H1 (cell line): ENCODE data around the gene WNK2. TPM values are rescaled to one million over a fixed set of nuclear protein-coding genes. Genes with fewer than 3 reads are reported as not detected.
A peak's percentile ranks its signal among the peaks of the same experiment; 100 is the strongest.

Experiments
- CTCF ChIA-PET: fragments of 300-600 bp; sonication (Branson Sonifier 250); formaldehyde crosslinking; loops from one replicate; lab custom pipeline; 2021; ENCODE audit not compliant: partially characterized antibody; lab: Charles Lee
- POLR2A ChIA-PET: fragments of 300-600 bp; sonication (Branson Sonifier 250); formaldehyde crosslinking; loops from one replicate; lab custom pipeline; 2021; ENCODE audit warnings: inconsistent platforms; ENCODE audit not compliant: partially characterized antibody; lab: Charles Lee
- DNase-seq, 2 experiments: peaks; one replicate each; pipeline versions ENCODE4 v3.0.0 to v3.0.0-alpha.2; 2010 to 2022; ENCODE audit warnings: low spot score in 2 of 2, low read depth in 1 of 2, mixed read lengths in 1 of 2
- FAIRE-seq: peaks from 2 replicates; lab custom pipeline; 2011; peaks lifted over from hg19 to GRCh38; lab: Jason Lieb, UNC
- H2AFZ ChIP-seq: 2 replicates; pipeline ENCODE4 v1.8.1; 2012; ENCODE audit warnings: low read length, inconsistent platforms
- H2AK5ac ChIP-seq: 2 replicates; pipeline ENCODE4 v1.6.1; 2013; ENCODE audit warnings: low read depth, low read length
- H2BK120ac ChIP-seq: replicated peaks from 2 replicates; pipeline ENCODE3; 2013; ENCODE audit warnings: low read depth, low read length, inconsistent platforms
- H2BK12ac ChIP-seq: 2 replicates; pipeline ENCODE4 v1.6.1; 2013; ENCODE audit warnings: low read depth, low read length
- H2BK15ac ChIP-seq: 2 replicates; pipeline ENCODE4 v1.6.1; 2013; ENCODE audit warnings: low read length
- H2BK20ac ChIP-seq: 2 replicates; pipeline ENCODE4 v1.6.1; 2013; ENCODE audit warnings: low read length
- H2BK5ac ChIP-seq: 2 replicates; pipeline ENCODE4 v1.6.1; 2013; ENCODE audit warnings: low read depth, low read length
- H3K14ac ChIP-seq: 2 replicates; pipeline ENCODE4 v1.6.1; 2013; ENCODE audit warnings: inconsistent platforms; ENCODE audit not compliant: insufficient read length
- H3K18ac ChIP-seq: 2 replicates; pipeline ENCODE4 v1.6.1; 2013; ENCODE audit warnings: low read length; ENCODE audit errors: extremely low read depth
- H3K23ac ChIP-seq: 2 replicates; pipeline ENCODE4 v1.6.1; 2013; ENCODE audit warnings: inconsistent platforms; ENCODE audit not compliant: insufficient read length
- H3K23me2 ChIP-seq: 2 replicates; pipeline ENCODE4 v1.6.1; 2013; ENCODE audit warnings: low read depth, low read length
- H3K27ac ChIP-seq: 2 replicates; pipeline ENCODE4 v1.6.1; 2011; ENCODE audit warnings: low read depth, low read length, inconsistent platforms
- H3K27me3 ChIP-seq, 4 experiments: replicated peaks in 1 of 4; 1 replicate in 1 of 4; 2 replicates in 3 of 4; pipeline versions ENCODE4 v1.6.1 to v1.8.1; 2011 to 2013; ENCODE audit warnings: low read length in 3 of 4, mild to moderate bottlenecking in 3 of 4, inconsistent platforms in 2 of 4, mixed read lengths in 2 of 4, moderate library complexity in 1 of 4; ENCODE audit not compliant: control insufficient read depth in 3 of 4, insufficient read depth in 3 of 4; ENCODE audit errors: extremely low read depth in 1 of 4
- H3K36me3 ChIP-seq, 4 experiments: 2 replicates each; pipeline versions ENCODE4 v1.6.1 to v1.8.1; 2011 to 2013; ENCODE audit warnings: mild to moderate bottlenecking in 4 of 4, low read length in 3 of 4, moderate library complexity in 2 of 4, control low read depth in 1 of 4, inconsistent platforms in 1 of 4; ENCODE audit not compliant: insufficient read depth in 4 of 4, control insufficient read depth in 2 of 4
- H3K4ac ChIP-seq: replicated peaks from 2 replicates; pipeline ENCODE3; 2013; ENCODE audit warnings: low read length, low read depth, mixed read lengths, inconsistent platforms; ENCODE audit not compliant: insufficient read length
- H3K4me1 ChIP-seq, 4 experiments: replicated peaks in 1 of 4; 1 replicate in 1 of 4; 2 replicates in 3 of 4; pipeline versions ENCODE4 v1.6.1 to v1.8.1; 2011 to 2013; ENCODE audit warnings: low read length in 3 of 4, inconsistent platforms in 2 of 4, mixed read lengths in 1 of 4; ENCODE audit not compliant: insufficient read depth in 4 of 4, control insufficient read depth in 3 of 4
- H3K4me2 ChIP-seq, 2 experiments: 2 replicates each; pipeline versions ENCODE4 v1.6.1 to v1.8.1; 2011 to 2013; ENCODE audit warnings: low read depth in 2 of 2, low read length in 2 of 2, control low read depth in 1 of 2, inconsistent platforms in 1 of 2, mild to moderate bottlenecking in 1 of 2; ENCODE audit not compliant: insufficient read depth in 1 of 2
- H3K4me3 ChIP-seq, 4 experiments: fragments of 200-600, 300-600 bp in 1 of 4; sonication (generic), shearing (Covaris generic), sonication (Bioruptor Twin) in 1 of 4; 2 replicates each; pipeline versions ENCODE4 v1.5.1 to v1.8.1; 2011 to 2016; ENCODE audit warnings: low read length in 4 of 4, low read depth in 3 of 4, control low read depth in 2 of 4, inconsistent platforms in 2 of 4, mild to moderate bottlenecking in 2 of 4, mixed read lengths in 1 of 4, moderate library complexity in 1 of 4; ENCODE audit not compliant: insufficient read depth in 2 of 4; ENCODE audit errors: extremely low read depth in 1 of 4
- H3K56ac ChIP-seq: replicated peaks from 2 replicates; pipeline ENCODE3; 2013; ENCODE audit warnings: low read depth, mild to moderate bottlenecking, mixed read lengths, low read length, inconsistent platforms; ENCODE audit not compliant: insufficient read length
- H3K79me1 ChIP-seq: 2 replicates; pipeline ENCODE4 v1.6.1; 2013; ENCODE audit warnings: low read depth, low read length, control low read depth
- H3K79me2 ChIP-seq, 2 experiments: 2 replicates each; pipeline versions ENCODE4 v1.6.1 to v1.8.1; 2012 to 2013; ENCODE audit warnings: low read length in 2 of 2, mild to moderate bottlenecking in 2 of 2, inconsistent platforms in 1 of 2; ENCODE audit not compliant: insufficient read depth in 2 of 2, control insufficient read depth in 1 of 2
- H3K9ac ChIP-seq, 4 experiments: replicated peaks in 1 of 4; 1 replicate in 1 of 4; 2 replicates in 3 of 4; pipeline versions ENCODE4 v1.6.1 to v1.8.1; 2011 to 2013; ENCODE audit warnings: low read depth in 3 of 4, low read length in 3 of 4, control low read depth in 2 of 4, mild to moderate bottlenecking in 2 of 4, moderate library complexity in 2 of 4, inconsistent platforms in 1 of 4; ENCODE audit errors: extremely low read depth in 1 of 4
- H3K9me3 ChIP-seq, 2 experiments: 2 replicates each; pipeline versions ENCODE4 v1.6.1 to v1.8.1; 2012 to 2013; ENCODE audit warnings: mild to moderate bottlenecking in 2 of 2, moderate library complexity in 2 of 2, control low read depth in 1 of 2, inconsistent platforms in 1 of 2, low read depth in 1 of 2, low read length in 1 of 2, mixed read lengths in 1 of 2; ENCODE audit not compliant: insufficient read depth in 2 of 2
- H4K20me1 ChIP-seq, 2 experiments: replicated peaks in 1 of 2; 2 replicates each; pipeline versions ENCODE3 to v1.8.1; 2011 to 2013; ENCODE audit warnings: inconsistent platforms in 2 of 2, low read length in 2 of 2, mild to moderate bottlenecking in 1 of 2; ENCODE audit not compliant: insufficient read depth in 2 of 2, control insufficient read depth in 1 of 2
- H4K5ac ChIP-seq: 2 replicates; pipeline ENCODE4 v1.6.1; 2013; ENCODE audit warnings: low read length, low read depth, mixed read lengths, inconsistent platforms; ENCODE audit not compliant: insufficient read length
- H4K8ac ChIP-seq: 2 replicates; pipeline ENCODE4 v1.8.0; 2013; ENCODE audit warnings: mild to moderate bottlenecking, moderate library complexity, low read length, inconsistent platforms; ENCODE audit not compliant: insufficient read depth; ENCODE audit errors: extremely low read depth
- H4K91ac ChIP-seq: replicated peaks from 2 replicates; pipeline ENCODE3; 2013; ENCODE audit warnings: low read length, mixed read lengths, inconsistent platforms; ENCODE audit not compliant: insufficient read length
- BACH1 ChIP-seq: IDR thresholded peaks from 2 replicates; pipeline ENCODE4 v1.6.1; 2012; ENCODE audit warnings: low read length, improper control_type of control experiment
- CTCF ChIP-seq, 3 experiments: IDR thresholded peaks; 1 replicate in 2 of 3; 2 replicates in 1 of 3; pipeline versions ENCODE4 v1.5.1 to v1.6.1; 2011; ENCODE audit warnings: low read length in 3 of 3, mild to moderate bottlenecking in 3 of 3, inconsistent platforms in 2 of 3, low read depth in 1 of 3, moderate library complexity in 1 of 3; ENCODE audit not compliant: insufficient read depth in 1 of 3; ENCODE audit errors: control extremely low read depth in 1 of 3
- E2F6 ChIP-seq: IDR thresholded peaks from 2 replicates; pipeline ENCODE4 v1.6.1; 2012; ENCODE audit warnings: inconsistent platforms
- SAP30 ChIP-seq: fragments of 300-600 bp; sonication (generic); IDR thresholded peaks from 2 replicates; pipeline ENCODE4 v1.7.1; 2012; ENCODE audit warnings: low read length, moderate library complexity, mild to moderate bottlenecking, inconsistent platforms; ENCODE audit not compliant: insufficient read depth, insufficient replicate concordance
- SIN3A ChIP-seq, 2 experiments: IDR thresholded peaks in 1 of 2; conservative IDR thresholded peaks in 1 of 2; 2 replicates each; pipeline ENCODE4 v1.6.1; 2011 to 2012; ENCODE audit warnings: low read length in 2 of 2, improper control_type of control experiment in 1 of 2, low read depth in 1 of 2, mild to moderate bottlenecking in 1 of 2
- SP2 ChIP-seq: IDR thresholded peaks from 2 replicates; pipeline ENCODE4 v1.6.1; 2012; ENCODE audit warnings: mild to moderate bottlenecking, low read length, inconsistent platforms
- TAF1 ChIP-seq: IDR thresholded peaks from 2 replicates; pipeline ENCODE4 v1.6.1; 2011; ENCODE audit warnings: mild to moderate bottlenecking, low read depth, low read length
- TEAD4 ChIP-seq: IDR thresholded peaks from 2 replicates; pipeline ENCODE4 v1.6.1; 2012; ENCODE audit warnings: low read depth, low read length, inconsistent platforms, mixed read lengths
- YY1 ChIP-seq: IDR thresholded peaks from 2 replicates; pipeline ENCODE4 v1.6.1; 2011; ENCODE audit warnings: low read depth, mild to moderate bottlenecking, low read length
- WGBS, 2 experiments: shearing (Covaris generic) in 1 of 2; methylation state at CpG; one replicate each; pipeline versions ENCODE4 v1.1.6 to v1.1.7; 2013 to 2015; ENCODE audit warnings: low lambda C conversion rate in 2 of 2, mixed read lengths in 2 of 2, inconsistent platforms in 1 of 2, low coverage in 1 of 2, missing lambda C conversion rate in 1 of 2; ENCODE audit not compliant: insufficient replicate concordance in 2 of 2, insufficient coverage in 1 of 2, insufficient read length in 1 of 2; ENCODE audit errors: extremely low coverage in 1 of 2, missing lambda C conversion rate in 1 of 2; 5-methylcytosine and 5-hydroxymethylcytosine counted together
- polyA plus RNA-seq, 7 experiments: library from polyadenylated mRNA; depleted of rRNA in 3 of 7; stranded (reverse) in 5 of 7; unstranded in 2 of 7; fragments of >200 nt in 5 of 7; fragments of 200-250 nt in 2 of 7; gene quantifications; 1 replicate in 5 of 7; 2 replicates in 1 of 7; 4 replicates in 1 of 7; pipeline versions ENCODE4 v1.2.1 to v1.2.3, GENCODE V29; 2011 to 2013; ENCODE audit warnings: missing spikeins in 2 of 7, mixed read lengths in 2 of 7
- total RNA-seq: library from RNA; stranded (reverse); fragmentation: NEBNext Ultra II Directional; extraction: Animal tissue kit (Norgen Biotek cat#: 25700); gene quantifications from 2 replicates; pipeline ENCODE4 v1.2.1, GENCODE V29; 2021

Gene WNK2
- total and polyA plus RNA-seq, 2 of the 8 experiments (the other 6 are each of a cell fraction or from before 2014, with no cell fraction given): 12.0 to 87.2 TPM

- TF ChIP-seq E2F6: no peak
- no peak for TF ChIP-seq YY1
- no peak for TF ChIP-seq SIN3A (conservative IDR thresholded peaks at IDR 0.05 in 1 of 2, IDR thresholded peaks at IDR 0.05 in 1 of 2; ENCODE audit: low read depth in 1 of 2, low read length in 2 of 2)
- TF ChIP-seq TEAD4: no peak
- TF ChIP-seq BACH1: no peak
- no peak for TF ChIP-seq TAF1
- TF ChIP-seq CTCF (IDR thresholded peaks at IDR 0.05; ENCODE audit: control extremely low read depth in 1 of 3, insufficient read depth in 1 of 3, low read depth in 1 of 3, low read length in 3 of 3): no peak
- TF ChIP-seq SAP30: no peak
- TF ChIP-seq SP2: no peak
- ChIA-PET POLR2A (interaction anchor here (1.8 kb wide), 1 partner anchor 8 kb away, joined by 5 read pairs; no protein-coding TSS in a partner anchor), CTCF (interaction anchor here (0.6 to 2.6 kb wide), 5 partner anchors 8 to 842 kb away, joined by 3 to 10 read pairs (median 4); no protein-coding TSS in a partner anchor)
- H3K36me3 ChIP-seq: no peaks in the 10 kb centered on the region; a peak in 1 of 8 replicates
- H3K9me3 ChIP-seq: no peaks in the 10 kb centered on the region
- DNase-seq (no peak), FAIRE-seq (no peak)
- no peak overlapping the region for H3K14ac ChIP-seq
- peaks cover 32% of the 10 kb centered on the region for H3K79me1 ChIP-seq
- H3K4me3 ChIP-seq: no peak overlapping the region
- no peak overlapping the region for H4K8ac ChIP-seq
- no peak overlapping the region; the same call in 1 of the 2 replicates for H2BK15ac ChIP-seq
- H2BK20ac ChIP-seq: no peak overlapping the region
- no peak overlapping the region for H3K4me2 ChIP-seq
- peaks cover 0 to 63% of the 10 kb centered on the region in 2 experiments; a peak in 2 of 4 replicates for H3K79me2 ChIP-seq
- H3K18ac ChIP-seq: no peak overlapping the region
- H3K56ac ChIP-seq: no peak overlapping the region
- H3K4me1 ChIP-seq: peaks cover 0 to 16% (median 9%) of the 10 kb centered on the region in 4 experiments; a peak in 5 of 7 replicates
- peaks cover 14 to 30% of the 10 kb centered on the region in 2 experiments for H4K20me1 ChIP-seq
- no peak overlapping the region for H3K9ac ChIP-seq
- H2BK5ac ChIP-seq: 0 out of 2 replicates have a peak overlapping the region, but pooled peaks have one; percentile 63
- H4K5ac ChIP-seq: no peak overlapping the region
- no peak overlapping the region for H2AK5ac ChIP-seq
- H3K4ac ChIP-seq: no peak overlapping the region
- no peak overlapping the region for H4K91ac ChIP-seq
- no peak overlapping the region for H3K23ac ChIP-seq
- no peak overlapping the region for H2AFZ ChIP-seq
- H3K23me2 ChIP-seq: no peaks in the 10 kb centered on the region
- no peak overlapping the region for H2BK12ac ChIP-seq
- WGBS, 2 experiments: 89% methylated on average over 9 of the region's 9 CpGs; no CpG with 5 or more reads in 1 of the 2 experiments
- H3K27me3 ChIP-seq: no peaks in the 10 kb centered on the region
- H3K27ac ChIP-seq: no peak overlapping the region
- H2BK120ac ChIP-seq: no peak overlapping the region
Observed at GRCh38 chr9:93197670-93198069, 13.7 kb downstream of the WNK2 start.
